Calu3 (cell line): ENCODE data around the gene CKAP5. TPM values are rescaled to one million over a fixed set of nuclear protein-coding genes. Genes with fewer than 3 reads are reported as not detected.

Experiments used
- BruUV-seq: library from RNA; stranded (reverse); fragments of 400-500 nt; replicated peaks from 2 replicates; lab custom pipeline; 2021; lab: Mats Ljungman, UMichigan
- CTCF ChIA-PET: fragments of 300-600 bp; sonication (Branson Sonifier 250); formaldehyde crosslinking; loops from one replicate; lab custom pipeline; 2022; ENCODE audit warnings: antibody characterized with exemption; lab: Charles Lee
- DNase-seq: peaks from one replicate; pipeline ENCODE4 v3.0.0; 2022
- H3K27ac Mint-ChIP-seq: one replicate; pipeline ENCODE4 v1.8.0; 2022; ENCODE audit warnings: mixed read lengths; ENCODE audit not compliant: unreplicated experiment
- H3K27me3 Mint-ChIP-seq: one replicate; pipeline ENCODE4 v1.8.0; 2022; ENCODE audit warnings: mixed read lengths; ENCODE audit not compliant: unreplicated experiment
- H3K36me3 Mint-ChIP-seq: one replicate; pipeline ENCODE4 v1.8.0; 2022; ENCODE audit warnings: mild to moderate bottlenecking, moderate library complexity, mixed read lengths; ENCODE audit not compliant: insufficient read depth, unreplicated experiment
- H3K4me1 Mint-ChIP-seq: one replicate; pipeline ENCODE4 v1.8.0; 2022; ENCODE audit warnings: mild to moderate bottlenecking, low read depth, mixed read lengths; ENCODE audit not compliant: unreplicated experiment
- H3K4me3 Mint-ChIP-seq: one replicate; pipeline ENCODE4 v1.8.0; 2022; ENCODE audit warnings: mild to moderate bottlenecking, low read depth, moderate library complexity, mixed read lengths; ENCODE audit not compliant: unreplicated experiment
- H3K9me3 Mint-ChIP-seq: one replicate; pipeline ENCODE4 v1.8.0; 2022; ENCODE audit warnings: low read depth, mixed read lengths; ENCODE audit not compliant: unreplicated experiment
- CTCF ChIP-seq: fragments of 200-600 bp; IDR thresholded peaks from one replicate; pipeline ENCODE4 v1.8.0; 2022; ENCODE audit warnings: antibody characterized with exemption; ENCODE audit not compliant: unreplicated experiment
- intact Hi-C: fragments of 100-400 bp; cut with micrococcal nuclease; formaldehyde crosslinking; loops from one replicate; pipeline ENCODE4 v1.10.0; 2022; ENCODE audit not compliant: unreplicated experiment
- total RNA-seq: library from RNA; stranded (reverse); gene quantifications from 2 replicates; pipeline ENCODE4 v1.2.3, GENCODE V29; 2022

CKAP5 gene
- total RNA-seq, 1 experiment from 2014 or later = 140 TPM

- H3K9me3 Mint-ChIP-seq = no peaks in the 10 kb centered on the region
- no peak for DNase-seq
- H3K4me1 Mint-ChIP-seq = no peaks in the 10 kb centered on the region
- intact Hi-C loops = no loop called here
- no peak overlapping the region for H3K4me3 Mint-ChIP-seq
- no TSS peak for BruUV-seq
- H3K27me3 Mint-ChIP-seq = no peaks in the 10 kb centered on the region
- H3K27ac Mint-ChIP-seq = no peak overlapping the region
- TF ChIP-seq CTCF = no peak
- CTCF ChIA-PET = no interaction called here
- H3K36me3 Mint-ChIP-seq = no peaks in the 10 kb centered on the region
These were observed 123.3 kb downstream of the CKAP5 start for GRCh38 chr11:46722566-46723358.

GRCh38 chr11:46721286-46721685, 124.8 kb downstream of the CKAP5 start:
- intact Hi-C loops = no loop called here
- H3K9me3 Mint-ChIP-seq = no peaks in the 10 kb centered on the region
- no TSS peak for BruUV-seq
- no peak overlapping the region for H3K27ac Mint-ChIP-seq
- DNase-seq = no peak
- no peaks in the 10 kb centered on the region for H3K27me3 Mint-ChIP-seq
- H3K36me3 Mint-ChIP-seq = no peaks in the 10 kb centered on the region
- no peaks in the 10 kb centered on the region for H3K4me1 Mint-ChIP-seq
- CTCF ChIA-PET = no interaction called here
- no peak overlapping the region for H3K4me3 Mint-ChIP-seq
- TF ChIP-seq CTCF = no peak

GRCh38 chr11:46719543-46720218, 126.4 kb downstream of the CKAP5 start:
- H3K4me1 Mint-ChIP-seq = no peaks in the 10 kb centered on the region
- H3K9me3 Mint-ChIP-seq = no peaks in the 10 kb centered on the region
- DNase-seq = no peak
- CTCF ChIA-PET = interaction anchor here (1.2 kb wide), 1 partner anchor 433 kb away, joined by 3 read pairs; no protein-coding TSS in a partner anchor
- intact Hi-C loops = no loop called here
- TF ChIP-seq CTCF = no peak
- no peak overlapping the region for H3K4me3 Mint-ChIP-seq
- H3K27me3 Mint-ChIP-seq = no peaks in the 10 kb centered on the region
- no TSS peak for BruUV-seq
- H3K27ac Mint-ChIP-seq = no peak overlapping the region
- H3K36me3 Mint-ChIP-seq = no peaks in the 10 kb centered on the region

- Mint-ChIP-seq H3K36me3 (no peaks in the 10 kb centered on the region), H3K4me3 (no peak within 1 kb of the TSS), H3K9me3 (no peaks in the 10 kb centered on the region), H3K27ac (no peak within 1 kb of the TSS), H3K27me3 (no peaks in the 10 kb centered on the region), H3K4me1 (no peaks in the 10 kb centered on the region)
- BruUV-seq = no TSS peak
- intact Hi-C loops = no loop called here
- TF ChIP-seq CTCF = no peak
- no peak for DNase-seq
- CTCF ChIA-PET = interaction anchor here (1.2 kb wide), 1 partner anchor 434 kb away, joined by 3 read pairs; no protein-coding TSS in a partner anchor
These were observed 127.0 kb downstream of the CKAP5 start, which contains the start of gene F2 for GRCh38 chr11:46719048-46719542. F2 (plus strand) TSS chr11:46719213; CDS start chr11:46719236, 23 bp downstream.
